HG03439 (cell line): Measurements from ENCODE around the gene FAM222A.

Experiments used
- ATAC-seq: cut with Tn5 transposase; IDR thresholded peaks from one replicate; pipeline ENCODE4 v1.9.1; 2021; ENCODE audit warnings: mild to moderate bottlenecking, moderate library complexity; ENCODE audit not compliant: unreplicated experiment

Gene FAM222A

GRCh38 chr12:109710747-109711595 is 2.7 kb upstream of the FAM222A start:
- ATAC-seq: no peak

- ATAC-seq: no peak
These were observed 1.8 kb upstream of the FAM222A start for GRCh38 chr12:109711596-109712461.

GRCh38 chr12:109714141-109714912 is 702 bp downstream of the FAM222A start:
- peak; percentile 24 for ATAC-seq

- no peak for ATAC-seq
These were observed 1.3 kb downstream of the FAM222A start for GRCh38 chr12:109714913-109715244.

GRCh38 chr12:109715310-109716091 is 1.9 kb downstream of the FAM222A start:
- ATAC-seq: no peak

GRCh38 chr12:109716092-109716479 is 2.5 kb downstream of the FAM222A start:
- ATAC-seq: no peak

GRCh38 chr12:109716512-109717389 is 3.1 kb downstream of the FAM222A start:
- no peak for ATAC-seq

GRCh38 chr12:109717390-109718357 is 4.0 kb downstream of the FAM222A start:
- no peak for ATAC-seq

GRCh38 chr12:109718390-109718789 is 4.8 kb downstream of the FAM222A start:
- ATAC-seq: no peak

- no peak for ATAC-seq
These were observed 5.7 kb downstream of the FAM222A start for GRCh38 chr12:109719123-109720022.

- no peak for ATAC-seq
These were observed 6.7 kb downstream of the FAM222A start for GRCh38 chr12:109720152-109720856.

GRCh38 chr12:109720857-109721189 is 7.2 kb downstream of the FAM222A start:
- ATAC-seq: no peak

- no peak for ATAC-seq
These were observed 7.7 kb downstream of the FAM222A start for GRCh38 chr12:109721276-109721675.

- no peak for ATAC-seq
These were observed 8.5 kb downstream of the FAM222A start for GRCh38 chr12:109722022-109722720.

GRCh38 chr12:109722721-109723094 is 9.1 kb downstream of the FAM222A start:
- no peak for ATAC-seq

- no peak for ATAC-seq
These were observed 9.8 kb downstream of the FAM222A start for GRCh38 chr12:109723311-109723881.
